ENCODE data around the gene SEPSECS. TPM values are rescaled to one million over a fixed set of nuclear protein-coding genes. Genes with fewer than 3 reads are reported as not detected.

The SEPSECS gene
- total RNA-seq, 1 donor from 2014 or later, result 12.6 TPM

GRCh38 chr4:25081866-25082471, 78.3 kb downstream of the SEPSECS start:
- DNase-seq, result no peak

DNA sequence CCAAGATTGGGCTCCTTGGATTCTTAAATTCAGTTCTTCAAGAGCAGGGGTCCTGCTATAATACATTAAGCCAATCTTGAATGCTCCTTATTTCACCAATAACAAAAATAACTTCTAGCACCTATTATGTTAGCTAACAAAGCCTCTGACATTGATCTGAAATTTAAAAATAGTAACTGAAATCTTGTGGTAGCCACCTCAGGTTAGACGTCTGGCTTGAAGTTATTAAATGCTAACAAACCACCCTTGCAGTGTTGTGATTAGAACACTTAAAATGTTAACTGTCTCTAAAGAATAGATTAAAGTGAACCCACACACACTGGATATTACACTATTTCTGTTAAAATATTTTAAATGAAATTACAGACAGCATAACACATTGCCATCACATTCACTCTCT, 79.7 kb downstream of the SEPSECS start:
- DNase-seq, result no peak

GRCh38 chr4:25078523-25078922, 81.7 kb downstream of the SEPSECS start:
- DNase-seq, result no peak

GRCh38 chr4:25076625-25077398, 83.4 kb downstream of the SEPSECS start:
- peak; percentile 68 for DNase-seq

GRCh38 chr4:25075851-25076250, 84.4 kb downstream of the SEPSECS start:
- peak; percentile 63 for DNase-seq

GRCh38 chr4:25075129-25075528, 85.1 kb downstream of the SEPSECS start:
- no peak for DNase-seq

- no peak for DNase-seq
These were observed 89.7 kb downstream of the SEPSECS start for GRCh38 chr4:25070545-25070944.

Other genes with a start within 250 kb of the SEPSECS start
- 20.6 TPM for gene CCDC149, start 247.4 kb downstream of the SEPSECS start, total RNA-seq
- 16.9 TPM for gene LGI2, start 129.5 kb downstream of the SEPSECS start, total RNA-seq
- gene PI4K2B, start 73.6 kb upstream of the SEPSECS start, total RNA-seq, result 19.6 TPM
- gene ZCCHC4, start 152.3 kb upstream of the SEPSECS start, total RNA-seq, result 35.8 TPM
- 36.4 TPM for gene ANAPC4, start 216.8 kb upstream of the SEPSECS start, total RNA-seq

Measured in tongue (tissue), 2 donors.